ENCODE data around the gene GABBR2. TPM values are rescaled to one million over a fixed set of nuclear protein-coding genes. Genes with fewer than 3 reads are reported as not detected.

GABBR2 gene
- polyA plus RNA-seq, 1 donor (not counting 4 experiments of a cell fraction or from before 2014, with no cell fraction given), result 0.01 TPM

- dilution Hi-C loops (cut with MboI; ENCODE audit: extremely low pct_ligation_motif_present, low sequenced_read_pairs), result no loop called here
- DNase-seq (ENCODE audit: low read depth, low spot score) (no peak), FAIRE-seq (no peak)
Measured at GRCh38 chr9:98615633-98616032, 93.1 kb downstream of the GABBR2 start.

GRCh38 chr9:98614941-98615340 is 93.8 kb downstream of the GABBR2 start:
- H3K79me2 ChIP-seq (ENCODE audit: control insufficient read depth, insufficient read depth, low read length), result no peaks in the 10 kb centered on the region
- no peak overlapping the region for H3K27ac ChIP-seq (ENCODE audit: control insufficient read depth, insufficient read depth, low read length)
- no peaks in the 10 kb centered on the region for H3K9me3 ChIP-seq (ENCODE audit: control insufficient read depth, low read depth, low read length)
- no peak overlapping the region for H3K9ac ChIP-seq (ENCODE audit: control insufficient read depth, extremely low read depth, insufficient read depth, low read length)
- DNase-seq (ENCODE audit: low read depth, low spot score), result no peak
- peaks cover 4% of the 10 kb centered on the region for H3K27me3 ChIP-seq (ENCODE audit: control insufficient read depth, extremely low read depth, insufficient read depth, low read length)
- no peak for FAIRE-seq
- H2AFZ ChIP-seq (ENCODE audit: control insufficient read depth, low read length), result no peak overlapping the region
- H3K4me1 ChIP-seq (ENCODE audit: control insufficient read depth, extremely low read depth, insufficient read depth, low read length), result no peaks in the 10 kb centered on the region
- no peaks in the 10 kb centered on the region for H3K36me3 ChIP-seq (ENCODE audit: control insufficient read depth in 2 of 2, extremely low read depth in 1 of 2, insufficient read depth in 2 of 2, low read length in 2 of 2)
- no peak overlapping the region for H3K4me2 ChIP-seq (ENCODE audit: control insufficient read depth, extremely low read depth, insufficient read depth, low read depth, low read length)
- dilution Hi-C loops (cut with MboI; ENCODE audit: extremely low pct_ligation_motif_present, low sequenced_read_pairs), result no loop called here
- H3K4me3 ChIP-seq (ENCODE audit: control insufficient read depth in 2 of 3, extremely low read depth in 1 of 3, insufficient read depth in 2 of 3, low read depth in 1 of 3, low read length in 3 of 3), result no peak overlapping the region
- H4K20me1 ChIP-seq (ENCODE audit: control insufficient read depth, extremely low read depth, insufficient read depth, low read length), result no peaks in the 10 kb centered on the region
- no peaks in the 10 kb centered on the region for H3K9me1 ChIP-seq (ENCODE audit: control insufficient read depth, extremely low read depth, insufficient read depth, low read length)
- TF ChIP-seq EZH2 (IDR thresholded peaks at IDR 0.05; ENCODE audit: low read length), result no peak
- TF ChIP-seq CTCF (optimal IDR thresholded peaks at IDR 0.05 in 1 of 3, IDR thresholded peaks at IDR 0.05 in 1 of 3, conservative IDR thresholded peaks at IDR 0.05 in 1 of 3; ENCODE audit: extremely low read depth in 1 of 3, insufficient read depth in 2 of 3, low read length in 3 of 3), result no peak

More at GRCh38 chr9:98615633-98616032, 93.1 kb downstream of the GABBR2 start:
- peaks cover 5% of the 10 kb centered on the region for H3K27me3 ChIP-seq (ENCODE audit: control insufficient read depth, extremely low read depth, insufficient read depth, low read length)
- no peak overlapping the region for H2AFZ ChIP-seq (ENCODE audit: control insufficient read depth, low read length)
- TF ChIP-seq EZH2 (IDR thresholded peaks at IDR 0.05; ENCODE audit: low read length) (no peak), CTCF (optimal IDR thresholded peaks at IDR 0.05 in 1 of 3, IDR thresholded peaks at IDR 0.05 in 1 of 3, conservative IDR thresholded peaks at IDR 0.05 in 1 of 3; ENCODE audit: extremely low read depth in 1 of 3, insufficient read depth in 2 of 3, low read length in 3 of 3) (no peak)
- H3K9me3 ChIP-seq (ENCODE audit: control insufficient read depth, low read depth, low read length), result no peaks in the 10 kb centered on the region
- no peaks in the 10 kb centered on the region for H3K9me1 ChIP-seq (ENCODE audit: control insufficient read depth, extremely low read depth, insufficient read depth, low read length)
- no peak overlapping the region for H3K4me2 ChIP-seq (ENCODE audit: control insufficient read depth, extremely low read depth, insufficient read depth, low read depth, low read length)
- no peaks in the 10 kb centered on the region for H3K4me1 ChIP-seq (ENCODE audit: control insufficient read depth, extremely low read depth, insufficient read depth, low read length)
- no peak overlapping the region for H3K9ac ChIP-seq (ENCODE audit: control insufficient read depth, extremely low read depth, insufficient read depth, low read length)
- no peaks in the 10 kb centered on the region for H3K36me3 ChIP-seq (ENCODE audit: control insufficient read depth in 2 of 2, extremely low read depth in 1 of 2, insufficient read depth in 2 of 2, low read length in 2 of 2)
- H3K27ac ChIP-seq (ENCODE audit: control insufficient read depth, insufficient read depth, low read length), result no peak overlapping the region
- H3K4me3 ChIP-seq (ENCODE audit: control insufficient read depth in 2 of 3, extremely low read depth in 1 of 3, insufficient read depth in 2 of 3, low read depth in 1 of 3, low read length in 3 of 3), result no peak overlapping the region
- H3K79me2 ChIP-seq (ENCODE audit: control insufficient read depth, insufficient read depth, low read length), result no peaks in the 10 kb centered on the region
- no peaks in the 10 kb centered on the region for H4K20me1 ChIP-seq (ENCODE audit: control insufficient read depth, extremely low read depth, insufficient read depth, low read length)
